Fibroblast of the conjunctiva (primary cell): ENCODE measurements around the gene PTMS.

ENCODE experiments used
- DNase-seq: peaks from one replicate; pipeline ENCODE4 v3.0.0-alpha.2; 2010; ENCODE audit warnings: low read depth

Gene PTMS

GRCh38 chr12:6788972-6789924, 23.1 kb downstream of the PTMS start, which contains the start of gene CD4:
Gene CD4, plus strand, starts transcription at chr12:6789528. Its CDS starts 10,611 bp downstream, at chr12:6800139.
- no peak for DNase-seq

- no peak for DNase-seq
Observed at GRCh38 chr12:6790496-6791150, 24.5 kb downstream of the PTMS start.

- DNase-seq: no peak
Observed at GRCh38 chr12:6791931-6792520, 25.9 kb downstream of the PTMS start.

- DNase-seq: no peak
Observed at GRCh38 chr12:6792522-6793201, 26.5 kb downstream of the PTMS start.

- no peak for DNase-seq
Observed at GRCh38 chr12:6795088-6795487, 28.9 kb downstream of the PTMS start.

DNA sequence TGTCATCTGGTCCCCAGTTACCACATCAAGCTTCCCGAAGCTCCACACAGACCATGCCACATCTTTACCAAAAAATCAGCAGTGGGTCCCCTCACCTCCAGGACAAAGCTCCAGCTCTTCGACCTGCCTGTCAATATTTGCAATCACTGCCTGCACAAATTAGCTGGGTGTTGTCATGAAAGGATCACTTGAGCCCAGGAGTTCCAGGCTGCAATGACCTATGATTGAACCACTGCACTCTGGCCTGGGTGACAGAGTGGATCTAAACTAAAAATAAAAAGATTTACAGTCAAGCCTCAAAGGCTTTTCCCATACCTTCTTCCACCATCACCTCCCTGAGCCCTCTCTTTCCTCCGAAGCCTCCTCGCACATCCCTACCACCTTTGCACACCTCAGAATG, 30.4 kb downstream of the PTMS start:
- DNase-seq: no peak

DNA sequence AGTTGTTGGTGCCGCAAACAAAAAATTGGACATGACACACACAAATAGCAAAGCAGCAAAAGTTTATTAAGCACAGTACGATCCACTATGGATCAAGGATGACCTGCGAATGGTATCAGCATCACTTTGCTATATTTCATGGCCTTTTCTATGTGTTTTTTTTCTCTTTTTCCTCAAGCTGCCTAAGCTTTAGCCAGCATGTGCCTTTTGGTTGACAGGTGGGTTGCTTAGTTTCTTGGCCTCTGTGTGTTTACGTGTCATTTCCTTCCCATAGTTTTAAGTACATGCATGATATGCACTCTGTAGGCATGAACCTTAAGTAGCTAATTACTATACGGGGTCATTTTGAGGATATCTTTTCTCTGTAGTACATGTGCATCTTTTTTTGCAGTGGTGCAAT, 33.0 kb downstream of the PTMS start:
- no peak for DNase-seq

- no peak for DNase-seq
Observed at GRCh38 chr12:6807170-6807569, 41.0 kb downstream of the PTMS start.

DNA sequence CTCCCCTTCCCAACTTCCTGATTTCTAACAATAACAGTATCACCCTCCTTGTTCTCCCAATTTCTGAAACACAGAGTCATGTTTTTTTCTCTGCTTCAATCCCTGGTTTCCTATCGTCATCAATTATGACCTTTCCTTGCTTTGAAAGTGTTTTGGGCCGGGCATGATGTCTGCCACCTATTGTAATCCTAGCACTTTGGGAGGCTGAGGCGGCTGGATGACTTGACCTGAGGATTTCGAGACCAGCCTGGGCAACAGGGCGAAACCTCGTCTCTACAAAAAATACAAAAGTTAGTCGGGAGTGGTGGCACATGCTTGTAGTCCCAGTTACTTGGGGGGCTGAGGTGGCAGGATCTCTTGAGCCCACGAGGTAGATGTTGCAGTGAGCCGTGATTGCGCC, 42.9 kb downstream of the PTMS start:
- DNase-seq: no peak

- DNase-seq: no peak
Observed at GRCh38 chr12:6810758-6811157, 44.6 kb downstream of the PTMS start.

DNA sequence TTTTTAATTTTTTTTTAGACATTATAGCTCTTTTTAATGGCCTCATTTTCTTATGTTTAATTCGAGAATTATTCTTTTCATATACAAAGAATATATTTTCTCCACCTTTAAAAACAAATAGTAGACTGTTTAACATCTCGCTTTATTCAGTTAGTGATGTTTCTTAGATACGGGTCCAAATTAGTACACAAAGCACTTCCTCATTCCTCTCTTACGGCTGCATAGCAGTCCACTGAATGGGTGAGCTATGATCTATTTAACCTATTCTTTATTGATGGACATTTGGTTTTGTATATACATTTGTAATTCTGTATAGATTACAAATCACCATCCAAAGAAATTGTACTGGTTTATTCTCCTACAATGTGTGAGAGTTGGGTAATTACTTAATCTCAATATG, 47.2 kb downstream of the PTMS start:
- DNase-seq: no peak

DNA sequence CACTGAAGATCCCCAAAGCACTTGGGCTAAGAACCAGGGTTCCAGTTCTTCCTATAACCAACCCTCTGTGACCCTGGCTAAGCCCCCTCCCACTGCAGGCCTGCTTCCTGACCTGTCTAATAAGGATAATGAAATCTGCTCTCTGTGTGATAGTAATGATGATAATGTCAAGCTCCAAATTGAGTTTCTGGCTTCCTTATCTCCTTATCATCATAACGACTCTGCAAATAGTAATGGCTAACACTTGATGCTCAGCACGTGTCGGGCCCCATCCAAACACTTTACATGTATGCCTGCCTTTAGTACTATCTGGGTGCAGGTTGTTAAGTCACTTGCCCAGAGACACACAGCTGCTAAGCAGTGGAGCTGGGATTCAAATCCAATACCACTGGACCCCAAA, 50.4 kb downstream of the PTMS start:
- no peak for DNase-seq

GRCh38 chr12:6817098-6817497, 50.9 kb downstream of the PTMS start:
- no peak for DNase-seq

DNA sequence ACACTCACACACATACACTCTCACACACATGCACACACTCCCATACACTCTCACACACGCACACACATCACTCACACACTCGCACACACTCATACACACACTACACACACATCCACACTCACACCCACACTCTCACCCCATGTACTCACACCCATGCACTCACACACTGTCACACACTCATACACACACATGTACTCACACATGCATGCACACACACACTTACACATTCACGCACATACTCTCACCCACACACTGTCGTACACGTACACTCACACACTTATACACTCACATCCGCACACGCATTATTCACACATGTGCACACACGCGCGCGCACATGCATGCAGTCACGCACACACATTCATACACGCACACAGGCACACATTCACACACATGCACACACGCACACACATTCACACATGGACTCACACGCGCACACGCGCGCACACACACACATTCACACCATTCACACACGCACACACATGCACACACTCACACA, 51.5 kb downstream of the PTMS start:
- no peak for DNase-seq

DNA sequence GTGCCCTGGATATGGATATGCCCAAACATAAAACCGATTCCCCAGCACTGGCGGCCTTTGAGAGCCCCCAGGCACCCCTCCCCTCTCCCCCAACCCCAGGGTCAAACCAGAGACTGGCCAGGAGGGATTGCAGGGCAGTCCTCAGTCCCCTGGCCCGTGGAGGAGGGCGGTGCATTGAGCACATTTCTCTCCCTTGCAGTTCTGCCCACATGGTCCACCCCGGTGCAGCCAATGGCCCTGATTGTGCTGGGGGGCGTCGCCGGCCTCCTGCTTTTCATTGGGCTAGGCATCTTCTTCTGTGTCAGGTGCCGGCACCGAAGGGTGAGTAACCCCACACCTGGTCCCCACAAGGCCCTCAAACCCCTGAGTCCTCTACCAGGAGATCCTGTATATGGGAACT, 52.1 kb downstream of the PTMS start:
- no peak for DNase-seq

- DNase-seq: no peak
Observed at GRCh38 chr12:6818645-6819044, 52.5 kb downstream of the PTMS start.

GRCh38 chr12:6819106-6820030, 53.2 kb downstream of the PTMS start:
- DNase-seq: no peak

- DNase-seq: no peak
Observed at GRCh38 chr12:6820166-6820565, 54.0 kb downstream of the PTMS start.
